Adrenal gland (tissue), 12 donors: ENCODE data around the gene ZC2HC1C. TPM values are rescaled to one million over a fixed set of nuclear protein-coding genes. Genes with fewer than 3 reads are reported as not detected.

Experiments
- DNase-seq, 7 donors: peaks; one replicate each; pipeline ENCODE4 v3.0.0-alpha.2; 2019 to 2020
- H3K27ac ChIP-seq, 5 donors: fragments of 200-600 bp; sonication (generic) in 4 of 5; 1 replicate in 3 of 5; 2 replicates in 2 of 5; pipeline versions ENCODE4 v1.5.1 to v1.8.0; 2016 to 2020; ENCODE audit warnings: mild to moderate bottlenecking in 1 of 5
- H3K27me3 ChIP-seq: fragments of 200-600 bp; 2 replicates; pipeline ENCODE4 v1.8.0; 2021
- H3K36me3 ChIP-seq, 2 donors: fragments of 200-600 bp; replicated peaks in 1 of 2; 1 replicate in 1 of 2; 2 replicates in 1 of 2; pipeline versions ENCODE4 v1.5.1 to v1.8.0; 2018 to 2022
- H3K4me1 ChIP-seq, 2 donors: fragments of 200-600 bp; replicated peaks in 1 of 2; 1 replicate in 1 of 2; 2 replicates in 1 of 2; pipeline versions ENCODE4 v1.5.1 to v1.8.0; 2018 to 2021
- H3K4me3 ChIP-seq, 4 donors: fragments of 200-600 bp; sonication (generic) in 3 of 4; one replicate each; pipeline ENCODE4 v1.5.1; 2016 to 2018
- H3K9me3 ChIP-seq, 3 donors: fragments of 200-600 bp; sonication (generic) in 1 of 3; replicated peaks in 1 of 3; 1 replicate in 2 of 3; 2 replicates in 1 of 3; pipeline versions ENCODE4 v1.5.1 to v1.8.0; 2016 to 2021
- CTCF ChIP-seq, 6 experiments: fragments of 450-650 bp in 4 of 6; fragments of 200-600 bp in 2 of 6; sonication (generic) in 1 of 6; IDR thresholded peaks; 1 replicate in 5 of 6; 2 replicates in 1 of 6; pipeline versions ENCODE4 v1.5.1 to v1.8.0; 2016 to 2021; ENCODE audit warnings: antibody characterized with exemption in 6 of 6, mild to moderate bottlenecking in 2 of 6, moderate library complexity in 1 of 6
- POLR2A ChIP-seq, 2 donors: fragments of 450-650 bp; IDR thresholded peaks; one replicate each; pipeline ENCODE4 v1.6.1; 2017; ENCODE audit warnings: antibody characterized with exemption in 2 of 2, mild to moderate bottlenecking in 2 of 2, moderate library complexity in 1 of 2
- WGBS, 4 donors: extraction: QIAGEN DNeasy Blood & Tissue Kit in 2 of 4; methylation state at CpG; one replicate each; pipeline versions ENCODE4 v1.1.5 to v1.1.7; 2013 to 2017; 5-methylcytosine and 5-hydroxymethylcytosine counted together
- intact Hi-C, 2 donors: fragments of 100-400 bp; cut with DNase I; formaldehyde crosslinking; loops; one replicate each; pipeline versions ENCODE4 v1.14.1 to v1.15.0; 2022 to 2023
- polyA plus RNA-seq, 3 donors: library from polyadenylated mRNA; stranded (reverse); fragments of 200-250 nt in 2 of 3; fragments of 350-450 nt in 1 of 3; fragmentation: Illumina TruSeq in 1 of 3; extraction: RNeasy Lipid Tissue Mini Kit (QIAGEN cat#74804) in 1 of 3; gene quantifications; one replicate each; pipeline ENCODE4 v1.2.3, GENCODE V29; 2013 to 2014
- total RNA-seq, 9 donors: library from RNA; depleted of rRNA in 4 of 9; stranded (reverse); fragments of >200 nt in 4 of 9; fragments of 120-200 nt in 1 of 9; fragmentation: NEBNext Ultra II Directional in 1 of 9; extraction: Animal tissue kit (Norgen Biotek cat#: 25700) in 1 of 9; gene quantifications; one replicate each; pipeline versions ENCODE4 v1.1.0 to v1.2.4, GENCODE V29; 2013 to 2023
- donor health status: healthy with polysubstance abuse.
- donor health status: Bipolar disorder and iron deficiency.
- donor health status: DM: yes; HTN: yes; CAD: no.
- donor health status: DM: no; HTN: no; CAD: no.
- donor health status: DM: no; HTN: no; CAD: no.
- donor health status: DM: yes; HTN: yes; CAD: no.

Gene ZC2HC1C
- total and polyA plus RNA-seq, 12 donors: 1.9 to 12.1 (median 6.0) TPM

DNA sequence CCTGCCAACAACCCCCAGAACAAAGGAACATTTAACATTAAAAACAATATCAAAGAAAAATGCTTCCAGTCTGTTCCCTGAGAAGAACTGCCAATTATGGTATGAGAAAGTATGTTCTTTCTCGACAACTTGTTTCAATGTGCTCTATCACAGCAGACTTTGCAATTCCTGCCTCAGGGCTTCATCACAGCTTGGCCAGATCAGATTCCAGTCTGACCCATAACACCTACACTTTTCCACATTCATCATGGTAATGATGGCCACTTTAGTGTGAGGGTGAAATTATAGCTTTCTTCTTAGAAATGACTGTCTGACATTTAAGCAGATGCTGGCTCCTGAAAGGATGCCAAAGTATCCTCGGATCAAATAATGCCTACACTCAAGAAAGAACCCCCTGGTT is 40.4 kb downstream of the ZC2HC1C start:
- WGBS, 4 donors: 58 to 90% (median 85%) methylated on average over 2 of the region's 2 CpGs
- Histone ChIP-seq H3K27ac (no peak overlapping the region), H3K9me3 (no peaks in the 10 kb centered on the region), H3K27me3 (no peaks in the 10 kb centered on the region), H3K4me1 (no peaks in the 10 kb centered on the region), H3K36me3 (peaks cover 0 to 96% of the 10 kb centered on the region in 2 donors), H3K4me3 (no peak overlapping the region)
- no peak for DNase-seq
- TF ChIP-seq POLR2A (IDR thresholded peaks at IDR 0.05) (no peak), CTCF (IDR thresholded peaks at IDR 0.05) (no peak)
- intact Hi-C loops: no loop called here

GRCh38 chr14:75113932-75114539 is 44.6 kb downstream of the ZC2HC1C start:
- TF ChIP-seq POLR2A (IDR thresholded peaks at IDR 0.05) (no peak), CTCF (IDR thresholded peaks at IDR 0.05) (no peak)
- WGBS, 4 donors: 75 to 80% (median 79%) methylated on average over 5 of the region's 5 CpGs
- intact Hi-C loops: no loop called here
- no peaks in the 10 kb centered on the region for H3K4me1 ChIP-seq
- no peak overlapping the region for H3K27ac ChIP-seq
- no peaks in the 10 kb centered on the region for H3K27me3 ChIP-seq
- DNase-seq: no peak
- no peaks in the 10 kb centered on the region for H3K9me3 ChIP-seq
- H3K4me3 ChIP-seq: no peak overlapping the region
- peaks cover 0 to 97% of the 10 kb centered on the region in 2 donors for H3K36me3 ChIP-seq

GRCh38 chr14:75119056-75119455 is 49.6 kb downstream of the ZC2HC1C start:
- H3K36me3 ChIP-seq: peaks cover 0 to 74% of the 10 kb centered on the region in 2 donors
- 79 to 95% (median 87%) methylated on average over 2 of the region's 2 CpGs for WGBS, 4 donors
- peaks cover 0 to 7% of the 10 kb centered on the region in 2 donors for H3K4me1 ChIP-seq
- intact Hi-C loops: no loop called here
- H3K27ac ChIP-seq: no peak overlapping the region
- DNase-seq: no peak
- no peaks in the 10 kb centered on the region for H3K27me3 ChIP-seq
- H3K9me3 ChIP-seq: no peaks in the 10 kb centered on the region
- no peak overlapping the region for H3K4me3 ChIP-seq
- TF ChIP-seq POLR2A (IDR thresholded peaks at IDR 0.05) (no peak), CTCF (IDR thresholded peaks at IDR 0.05) (no peak)

DNA sequence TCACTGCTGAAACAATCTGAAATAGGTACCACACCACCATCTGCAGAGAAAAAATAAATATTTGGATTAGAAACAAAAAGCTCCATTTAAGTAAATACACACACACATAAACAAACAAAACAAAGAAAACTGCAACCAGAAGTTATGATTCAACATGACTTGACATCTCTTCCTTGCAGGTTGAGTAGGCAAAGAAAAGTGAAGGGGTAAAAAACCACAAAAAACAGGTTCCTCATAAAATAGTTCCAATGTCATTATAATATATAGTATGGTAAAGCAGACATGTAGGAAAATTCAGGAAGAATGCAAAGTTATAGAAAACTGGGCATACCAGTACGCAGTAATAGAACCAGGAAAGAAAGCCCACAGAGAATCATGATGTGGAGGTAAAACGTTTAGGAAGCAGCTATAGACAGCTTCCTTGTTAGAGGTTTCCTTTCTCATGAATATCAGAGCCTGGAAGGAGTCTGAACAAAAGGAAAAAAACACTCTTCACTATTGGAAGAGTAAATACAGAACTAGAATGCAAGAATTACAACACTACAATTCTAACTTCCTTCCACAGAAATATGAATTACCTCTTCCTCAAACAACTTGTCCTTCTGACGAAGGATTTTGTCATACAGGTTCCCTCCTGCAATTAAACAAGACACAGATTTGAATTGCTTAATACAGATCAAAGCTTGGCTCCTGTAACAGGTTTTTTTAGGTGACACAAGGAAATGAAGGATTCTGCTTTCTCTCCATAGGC is 51.3 kb downstream of the ZC2HC1C start:
- 60 to 76% (median 64%) methylated on average over 3 of the region's 3 CpGs for WGBS, 4 donors
- H3K27ac ChIP-seq: no peak overlapping the region
- DNase-seq: no peak
- H3K4me3 ChIP-seq: no peak overlapping the region
- H3K36me3 ChIP-seq: peaks cover 0 to 60% of the 10 kb centered on the region in 2 donors
- no peak for TF ChIP-seq CTCF (IDR thresholded peaks at IDR 0.05)
- no peak for TF ChIP-seq POLR2A (IDR thresholded peaks at IDR 0.05)
- no peaks in the 10 kb centered on the region for H3K27me3 ChIP-seq
- intact Hi-C loops: no loop called here
- H3K4me1 ChIP-seq: peaks cover 1 to 24% of the 10 kb centered on the region in 2 donors
- no peaks in the 10 kb centered on the region for H3K9me3 ChIP-seq
